Measurements from ENCODE around the gene PGP.
A peak's percentile ranks its signal among the peaks of the same experiment; 100 is the strongest.
"Not testable (repeated sequence)": the region's sequence is repeated elsewhere in the genome, so short reads cannot be mapped to it uniquely, and the experiment has no call there.

The PGP gene

DNA sequence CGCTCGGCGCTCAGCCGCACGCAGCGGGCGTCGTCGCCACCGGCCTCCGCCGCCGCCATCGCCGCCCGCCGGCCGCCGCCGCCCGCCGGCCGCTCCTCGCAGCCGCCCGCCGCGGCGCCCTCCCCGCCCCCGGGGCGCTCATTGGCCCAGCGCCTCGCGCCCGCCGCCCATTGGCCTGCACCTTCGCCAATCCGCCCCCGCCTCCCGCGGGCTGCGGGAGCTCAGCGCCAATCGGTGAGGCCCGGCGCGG, at the start of gene PGP:
Gene PGP, minus strand, starts transcription at position 122 of the 250 bp plus-strand sequence. Its CDS starts 63 bp downstream, at position 59.
- DNase-seq (ENCODE audit: low spot score) = no peak

DNA sequence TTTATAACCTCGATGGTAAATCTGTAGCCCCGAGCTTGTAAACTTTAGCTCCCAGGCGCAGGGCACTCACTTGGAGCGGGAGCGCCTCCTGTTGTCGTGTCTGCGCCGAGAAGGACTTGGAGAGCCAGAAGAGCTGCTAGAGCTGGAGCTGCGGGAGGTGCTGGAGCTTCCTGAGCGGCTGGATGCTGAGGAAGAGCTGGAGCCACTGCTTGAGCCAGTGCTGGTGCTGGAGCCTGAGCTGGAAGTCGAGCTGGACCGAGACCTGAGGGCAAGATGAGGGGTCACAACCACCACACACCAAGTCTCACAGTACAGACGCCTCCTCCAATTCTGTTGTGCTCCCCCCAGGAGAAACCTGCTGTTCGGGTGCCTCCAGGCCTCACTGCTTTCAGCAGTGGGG, 48.4 kb upstream of the PGP start:
- not testable (repeated sequence) for DNase-seq (ENCODE audit: low spot score)

- no peak for DNase-seq (ENCODE audit: low spot score)
These were observed 45.6 kb upstream of the PGP start for GRCh38 chr16:2260250-2260649.

GRCh38 chr16:2258530-2258929, 43.9 kb upstream of the PGP start:
- not testable (repeated sequence) for DNase-seq (ENCODE audit: low spot score)

GRCh38 chr16:2257726-2258125, 43.1 kb upstream of the PGP start:
- no peak for DNase-seq (ENCODE audit: low spot score)

DNA sequence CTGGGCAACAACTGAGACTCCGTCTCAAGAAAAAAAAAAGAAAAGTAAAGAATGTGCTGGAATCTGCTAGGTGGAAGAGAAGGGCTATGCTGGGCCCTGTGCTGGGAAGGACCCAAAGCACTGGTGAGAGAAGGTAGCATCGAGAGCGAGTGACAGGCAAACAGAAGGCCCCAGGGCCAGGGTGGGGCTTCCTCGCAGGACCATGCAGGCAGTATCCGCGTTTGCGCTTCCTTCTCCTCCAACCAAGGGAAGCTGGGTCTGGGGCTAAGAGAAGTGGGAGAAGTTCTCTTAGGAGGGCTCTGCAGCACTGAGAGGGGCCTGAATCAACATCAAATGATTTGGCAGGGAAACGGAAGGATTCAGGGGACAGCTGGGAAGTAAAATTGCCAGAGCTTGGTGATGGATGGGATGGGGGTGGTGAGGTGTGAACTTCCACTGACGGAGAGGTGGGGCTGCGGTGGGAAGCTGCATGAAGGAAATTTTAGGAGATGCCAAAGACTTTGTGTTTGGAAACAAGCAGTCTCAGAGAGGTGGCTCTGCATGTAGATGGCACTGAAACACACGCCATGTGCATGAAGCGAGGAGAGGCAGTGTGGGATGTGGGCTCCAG, 42.0 kb upstream of the PGP start:
- DNase-seq (ENCODE audit: low spot score) = no peak

GRCh38 chr16:2253293-2253692, 38.7 kb upstream of the PGP start:
- DNase-seq (ENCODE audit: low spot score) = no peak

- DNase-seq (ENCODE audit: low spot score) = no peak
These were observed 38.1 kb upstream of the PGP start for GRCh38 chr16:2252806-2253148.

GRCh38 chr16:2251296-2252111, 36.9 kb upstream of the PGP start, which contains the start of gene ECI1:
Gene ECI1, minus strand, starts transcription at chr16:2251587. Its CDS starts 21 bp downstream, at chr16:2251566.
- peak; percentile 99 for DNase-seq (ENCODE audit: low spot score)

- no peak for DNase-seq (ENCODE audit: low spot score)
These were observed 36.1 kb upstream of the PGP start for GRCh38 chr16:2250652-2251295.

GRCh38 chr16:2246301-2246885, 31.8 kb upstream of the PGP start:
- no peak for DNase-seq (ENCODE audit: low spot score)

GRCh38 chr16:2244926-2245795, 30.5 kb upstream of the PGP start:
- no peak for DNase-seq (ENCODE audit: low spot score)

DNA sequence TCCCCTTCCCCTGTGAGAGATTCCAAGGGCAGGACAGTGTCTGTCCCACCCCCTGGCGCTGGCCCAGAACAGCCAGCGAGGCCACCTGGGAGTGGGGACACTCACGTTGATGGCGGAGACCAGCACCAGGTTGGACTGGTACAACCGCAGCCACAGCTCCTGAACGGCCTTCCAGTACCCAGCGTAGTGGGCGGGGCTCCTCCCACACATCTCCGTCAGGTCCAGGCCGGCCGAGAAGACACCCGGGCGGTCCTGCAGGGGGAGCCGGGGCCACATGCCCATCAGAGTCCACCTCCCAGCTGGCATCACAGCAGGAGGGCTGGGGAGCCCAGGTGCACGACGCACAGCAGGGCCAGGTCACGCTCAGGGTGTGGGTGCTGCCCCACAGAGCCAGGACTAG, 29.7 kb upstream of the PGP start:
- DNase-seq (ENCODE audit: low spot score) = no peak

DNA sequence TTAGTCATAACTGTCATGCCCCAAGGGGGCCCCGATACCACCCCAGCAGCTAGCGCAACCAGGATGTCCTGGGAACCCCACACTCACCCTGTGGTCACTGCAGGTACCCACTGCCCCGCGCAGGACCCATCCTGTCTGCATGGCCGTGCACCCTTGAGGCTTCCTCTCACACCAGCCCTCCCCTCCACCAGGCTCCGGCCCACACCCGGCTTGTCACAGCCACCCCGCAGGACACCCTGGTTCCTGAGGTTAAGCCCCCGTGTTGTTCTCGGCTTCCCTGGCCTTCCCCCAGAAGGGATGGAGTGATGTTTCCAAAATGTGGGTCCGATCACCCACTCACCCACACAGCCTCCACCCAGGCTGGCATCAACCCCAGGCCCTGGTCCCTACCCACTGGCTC, 29.1 kb upstream of the PGP start:
- no peak for DNase-seq (ENCODE audit: low spot score)

DNA sequence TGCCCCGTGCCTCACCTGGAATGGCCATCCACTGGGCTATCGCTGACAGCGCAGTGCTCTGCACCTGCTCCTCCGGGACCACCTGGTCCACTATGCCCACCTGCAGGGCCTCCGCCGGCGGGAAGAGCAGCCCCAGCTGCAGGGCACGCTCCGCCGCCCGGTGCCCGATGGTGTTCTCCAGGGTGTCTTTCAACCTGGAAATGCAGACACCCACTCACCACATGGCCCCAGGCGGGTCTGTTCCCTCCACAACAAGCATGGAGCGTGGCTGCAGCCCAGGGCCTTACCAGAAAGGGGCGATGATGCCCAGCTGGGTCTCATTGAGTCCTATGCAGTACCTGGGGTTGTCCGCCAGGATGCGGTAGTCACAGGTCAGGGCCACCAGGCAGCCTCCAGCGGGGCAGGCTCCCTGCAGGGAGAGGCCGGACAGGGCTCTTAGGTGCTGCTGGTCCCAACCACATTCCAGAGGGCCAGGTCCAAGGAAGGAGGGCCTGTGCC, 28.4 kb upstream of the PGP start:
- no peak for DNase-seq (ENCODE audit: low spot score)

GRCh38 chr16:2242598-2242997, 28.0 kb upstream of the PGP start:
- DNase-seq (ENCODE audit: low spot score) = no peak

DNA sequence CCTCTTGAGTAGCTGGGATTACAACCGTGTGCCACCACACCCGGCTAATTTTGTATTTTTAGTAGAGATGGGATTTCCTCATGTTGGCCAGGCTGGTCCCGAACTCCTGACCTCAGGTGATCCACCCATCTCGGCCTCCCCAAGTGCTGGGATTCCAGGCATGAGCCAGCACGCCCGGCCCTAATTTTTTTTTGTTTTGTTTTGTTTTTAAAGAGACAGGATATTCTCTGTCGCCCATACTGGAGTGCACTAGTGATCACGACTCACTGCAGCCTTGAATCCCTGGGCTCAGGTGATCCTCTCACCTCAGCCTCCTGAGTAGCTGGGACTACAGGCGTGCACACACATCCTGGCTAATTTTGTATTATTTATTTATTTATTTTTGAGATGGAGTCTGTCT, 25.7 kb upstream of the PGP start:
- DNase-seq (ENCODE audit: low spot score) = not testable (repeated sequence)

DNA sequence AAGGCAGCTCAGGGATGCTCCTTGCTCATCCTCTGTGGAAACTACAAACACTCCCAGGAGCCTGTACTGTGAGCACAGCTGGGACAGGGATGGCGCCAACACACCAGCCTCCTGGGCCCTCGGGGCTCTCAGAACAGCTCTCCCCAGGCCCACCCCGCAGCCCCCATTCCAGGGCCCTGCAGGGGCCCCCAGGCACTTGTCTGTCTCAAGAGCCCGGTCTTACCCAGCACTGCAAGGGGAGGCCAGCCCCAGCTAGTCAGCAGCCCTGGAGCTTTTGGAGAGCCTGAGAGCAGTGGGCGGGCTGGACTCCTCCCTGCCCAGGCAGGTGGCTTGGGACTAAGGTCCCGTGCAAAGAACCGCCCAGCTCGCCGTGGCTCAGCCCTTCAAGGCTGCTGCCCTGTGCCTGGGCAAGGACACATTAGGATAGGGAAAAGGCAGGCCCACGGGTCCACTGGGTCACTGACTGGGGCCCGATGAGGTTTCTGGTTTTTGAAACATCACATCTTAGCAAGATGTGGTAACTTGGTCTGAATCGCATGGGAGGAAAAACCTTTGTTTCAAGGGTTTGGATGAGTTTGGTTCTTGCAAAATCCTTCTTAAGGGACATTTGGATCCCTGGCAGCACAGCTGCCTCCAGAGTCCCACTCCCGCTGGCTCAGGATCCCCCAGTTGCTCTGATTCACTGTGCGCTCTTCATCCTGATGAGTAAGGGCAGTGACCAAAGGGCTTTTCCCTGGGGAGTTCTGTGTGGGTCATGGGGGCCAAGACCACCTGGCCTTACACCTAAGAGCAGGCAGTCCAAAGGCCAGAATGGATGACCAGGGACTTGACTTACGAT, 24.4 kb upstream of the PGP start:
- no peak for DNase-seq (ENCODE audit: low spot score)

DNA sequence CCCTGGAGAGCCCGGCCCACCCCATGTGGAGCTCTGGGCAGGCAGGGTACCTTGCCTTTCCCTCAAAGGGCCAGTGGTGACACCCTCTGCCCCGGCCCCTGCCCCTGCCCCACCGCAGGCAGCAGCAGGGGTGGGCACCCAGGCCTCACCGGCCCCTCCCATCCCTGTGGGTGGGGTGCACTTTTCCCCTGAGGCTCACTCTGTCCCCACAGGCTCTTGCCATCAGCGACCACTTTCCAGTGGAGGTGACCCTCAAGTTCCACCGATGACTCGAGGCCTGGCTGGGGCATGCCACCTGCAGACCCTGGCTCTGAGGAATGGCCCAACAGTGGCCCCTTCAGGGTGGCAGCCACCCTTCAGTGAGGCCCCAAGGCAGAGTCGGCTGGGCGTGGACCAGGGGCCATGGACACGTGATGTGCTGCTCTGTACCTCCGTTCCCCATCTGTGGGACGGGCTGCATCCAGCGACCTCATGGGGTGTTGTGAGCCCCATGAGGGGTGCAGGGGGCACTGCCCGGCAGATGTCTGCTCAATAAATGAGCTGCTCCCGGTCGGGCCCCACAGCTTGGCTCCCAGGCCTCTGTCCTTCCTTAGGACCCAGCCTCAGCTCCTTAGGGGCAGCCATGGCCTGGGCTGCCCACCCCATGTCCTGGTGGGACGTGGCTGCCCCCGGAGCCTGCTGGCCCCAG, 23.7 kb upstream of the PGP start:
- no peak for DNase-seq (ENCODE audit: low spot score)

DNA sequence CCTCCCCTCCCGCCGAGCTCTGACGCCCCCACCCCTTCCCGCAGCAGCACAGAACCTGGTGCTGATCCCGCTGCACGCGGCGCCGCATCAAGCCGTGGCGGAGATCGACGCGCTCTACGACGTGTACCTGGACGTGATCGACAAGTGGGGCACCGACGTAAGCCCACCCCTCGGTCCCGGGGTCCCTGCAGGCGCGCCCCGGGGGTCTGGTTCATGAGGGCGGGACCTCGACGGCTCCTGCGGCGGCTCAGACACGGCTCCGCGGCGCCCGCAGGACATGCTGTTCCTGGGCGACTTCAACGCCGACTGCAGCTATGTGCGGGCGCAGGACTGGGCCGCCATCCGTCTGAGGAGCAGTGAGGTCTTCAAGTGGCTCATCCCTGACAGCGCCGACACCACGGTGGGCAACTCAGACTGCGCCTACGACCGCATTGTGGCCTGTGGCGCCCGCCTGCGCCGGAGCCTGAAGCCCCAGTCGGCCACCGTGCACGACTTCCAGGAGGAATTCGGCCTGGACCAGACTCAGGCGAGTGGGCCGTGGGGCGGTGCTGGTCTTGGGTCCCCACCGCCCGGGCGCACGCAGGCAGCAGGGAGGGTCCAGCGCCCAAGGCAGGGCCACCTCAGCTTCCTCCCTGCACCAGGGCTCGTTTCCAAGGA, 23.0 kb upstream of the PGP start:
- DNase-seq (ENCODE audit: low spot score) = no peak

Data from hepatic stellate cell (primary cell).